Eye (tissue), 1 donor: ENCODE measurements around the gene STARD3.

Source experiments
- DNase-seq: peaks from one replicate; pipeline ENCODE4 v3.0.0-alpha.2; 2015

STARD3 gene

GRCh38 chr17:39673335-39674081 is 36.6 kb downstream of the STARD3 start:
- DNase-seq = no peak

- DNase-seq = no peak
Measured at GRCh38 chr17:39674179-39674578, 37.2 kb downstream of the STARD3 start.

GRCh38 chr17:39674702-39675389 is 37.9 kb downstream of the STARD3 start:
- no peak for DNase-seq

- DNase-seq = no peak
Measured at GRCh38 chr17:39675390-39676082, 38.6 kb downstream of the STARD3 start.

GRCh38 chr17:39676198-39676819 is 39.4 kb downstream of the STARD3 start:
- no peak for DNase-seq

- DNase-seq = no peak
Measured at GRCh38 chr17:39677072-39677471, 40.1 kb downstream of the STARD3 start.

- DNase-seq = peak; percentile 55
Measured at GRCh38 chr17:39677542-39678339, 40.8 kb downstream of the STARD3 start.

- no peak for DNase-seq
Measured at GRCh38 chr17:39678340-39679116, 41.6 kb downstream of the STARD3 start.

- no peak for DNase-seq
Measured at GRCh38 chr17:39679521-39680192, 42.7 kb downstream of the STARD3 start.

GRCh38 chr17:39683295-39683939 is 46.5 kb downstream of the STARD3 start:
- no peak for DNase-seq

- no peak for DNase-seq
Measured at GRCh38 chr17:39684369-39685192, 47.6 kb downstream of the STARD3 start.

GRCh38 chr17:39687101-39687545 is 50.2 kb downstream of the STARD3 start:
- DNase-seq = no peak

GRCh38 chr17:39687546-39688474 is 50.9 kb downstream of the STARD3 start, which contains the start of gene PGAP3:
Gene PGAP3 (minus strand): TSS chr17:39688057. CDS start chr17:39688014, 43 bp downstream.
- peak; percentile 96 for DNase-seq

- DNase-seq = no peak
Measured at GRCh38 chr17:39688475-39688835, 51.5 kb downstream of the STARD3 start.

- DNase-seq = no peak
Measured at GRCh38 chr17:39688945-39689344, 52.0 kb downstream of the STARD3 start.

GRCh38 chr17:39694593-39694992 is 57.6 kb downstream of the STARD3 start:
- no peak for DNase-seq

GRCh38 chr17:39695089-39695474 is 58.1 kb downstream of the STARD3 start:
- no peak for DNase-seq

GRCh38 chr17:39696731-39697130 is 59.8 kb downstream of the STARD3 start:
- DNase-seq = no peak
